Breast epithelium (tissue), 4 donors: ENCODE data around the gene PTAR1. TPM values are rescaled to one million over a fixed set of nuclear protein-coding genes. Genes with fewer than 3 reads are reported as not detected.
"Not testable (repeated sequence)": the region's sequence is repeated elsewhere in the genome, so short reads cannot be mapped to it uniquely, and the experiment has no call there.

Experiments
- DNase-seq, 2 donors: peaks; one replicate each; pipeline ENCODE4 v3.0.0-alpha.2; 2019; ENCODE audit warnings: low spot score in 2 of 2
- H3K27ac ChIP-seq, 2 donors: fragments of 200-600 bp; sonication (generic) in 1 of 2; one replicate each; pipeline ENCODE4 v1.5.1; 2016 to 2019; ENCODE audit warnings: mild to moderate bottlenecking in 1 of 2
- H3K27me3 ChIP-seq, 2 donors: fragments of 200-600 bp; sonication (generic) in 1 of 2; one replicate each; pipeline versions ENCODE4 v1.5.1 to v1.6.0; 2017 to 2019; ENCODE audit warnings: control low read depth in 1 of 2, mild to moderate bottlenecking in 1 of 2
- H3K36me3 ChIP-seq: fragments of 200-600 bp; one replicate; pipeline ENCODE4 v1.5.1; 2019
- H3K4me1 ChIP-seq, 2 donors: fragments of 200-600 bp; sonication (generic); one replicate each; pipeline ENCODE4 v1.5.1; 2016 to 2019; ENCODE audit warnings: control low read depth in 1 of 2
- H3K4me3 ChIP-seq, 3 donors: fragments of 200-600 bp; sonication (generic); 1 replicate in 2 of 3; 2 replicates in 1 of 3; pipeline ENCODE4 v1.5.1; 2016 to 2019; ENCODE audit warnings: mild to moderate bottlenecking in 3 of 3, moderate library complexity in 2 of 3
- H3K9me3 ChIP-seq, 2 donors: fragments of 200-600 bp; sonication (generic) in 1 of 2; one replicate each; pipeline ENCODE4 v1.5.1; 2016 to 2019; ENCODE audit warnings: control low read depth in 1 of 2
- POLR2A ChIP-seq: fragments of 450-650 bp; IDR thresholded peaks from one replicate; pipeline ENCODE4 v1.6.1; 2016; ENCODE audit warnings: antibody characterized with exemption, mild to moderate bottlenecking, moderate library complexity
- POLR2AphosphoS5 ChIP-seq, 3 donors: sonication (generic); formaldehyde crosslinking; IDR thresholded peaks; one replicate each; pipeline ENCODE4 v1.6.1; 2017; ENCODE audit warnings: antibody characterized with exemption in 3 of 3
- intact Hi-C: fragments of 100-400 bp; cut with DNase I; formaldehyde crosslinking; loops from one replicate; pipeline ENCODE4 v1.15.1; 2023; ENCODE audit warnings: low total_unique reads
- total RNA-seq, 3 donors: library from RNA; depleted of rRNA; stranded (reverse); fragments of >200 nt; gene quantifications; one replicate each; pipeline ENCODE4 v1.1.0, GENCODE V29; 2016
- TF ChIP-seq, protein P1 (sequence below), 3 donors: fragments of 450-650 bp; IDR thresholded peaks; one replicate each; pipeline ENCODE4 v1.5.1; 2016 to 2017; ENCODE audit warnings: antibody characterized with exemption in 3 of 3, mild to moderate bottlenecking in 3 of 3, moderate library complexity in 3 of 3

Gene PTAR1
- total RNA-seq, 3 donors from 2014 or later: 80.3 to 114 (median 82.9) TPM

DNA sequence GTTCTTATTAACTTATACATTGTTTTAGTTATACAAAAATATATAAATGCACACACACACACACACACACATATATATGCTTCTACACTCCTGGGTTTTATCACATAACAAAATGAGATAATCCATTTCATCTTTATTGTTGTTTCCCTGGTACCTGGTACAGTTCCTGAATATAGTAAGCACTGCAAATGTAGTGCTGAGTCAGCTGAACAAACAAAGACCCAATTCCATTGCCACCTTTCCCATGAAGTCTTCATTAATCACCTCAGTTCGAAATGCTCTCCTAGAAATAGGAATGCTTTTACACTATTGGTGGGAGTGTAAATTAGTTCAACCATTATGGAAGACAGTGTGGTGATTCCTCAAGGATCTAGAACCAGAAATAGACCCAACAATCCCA, 13.4 kb upstream of the PTAR1 start:
- no peaks in the 10 kb centered on the region for H3K36me3 ChIP-seq
- no peaks in the 10 kb centered on the region for H3K4me1 ChIP-seq
- no peak overlapping the region for H3K4me3 ChIP-seq
- DNase-seq: no peak
- no peaks in the 10 kb centered on the region for H3K9me3 ChIP-seq
- TF ChIP-seq POLR2AphosphoS5 (IDR thresholded peaks at IDR 0.05) (no peak), POLR2A (no peak)
- TF ChIP-seq, protein P1, sequence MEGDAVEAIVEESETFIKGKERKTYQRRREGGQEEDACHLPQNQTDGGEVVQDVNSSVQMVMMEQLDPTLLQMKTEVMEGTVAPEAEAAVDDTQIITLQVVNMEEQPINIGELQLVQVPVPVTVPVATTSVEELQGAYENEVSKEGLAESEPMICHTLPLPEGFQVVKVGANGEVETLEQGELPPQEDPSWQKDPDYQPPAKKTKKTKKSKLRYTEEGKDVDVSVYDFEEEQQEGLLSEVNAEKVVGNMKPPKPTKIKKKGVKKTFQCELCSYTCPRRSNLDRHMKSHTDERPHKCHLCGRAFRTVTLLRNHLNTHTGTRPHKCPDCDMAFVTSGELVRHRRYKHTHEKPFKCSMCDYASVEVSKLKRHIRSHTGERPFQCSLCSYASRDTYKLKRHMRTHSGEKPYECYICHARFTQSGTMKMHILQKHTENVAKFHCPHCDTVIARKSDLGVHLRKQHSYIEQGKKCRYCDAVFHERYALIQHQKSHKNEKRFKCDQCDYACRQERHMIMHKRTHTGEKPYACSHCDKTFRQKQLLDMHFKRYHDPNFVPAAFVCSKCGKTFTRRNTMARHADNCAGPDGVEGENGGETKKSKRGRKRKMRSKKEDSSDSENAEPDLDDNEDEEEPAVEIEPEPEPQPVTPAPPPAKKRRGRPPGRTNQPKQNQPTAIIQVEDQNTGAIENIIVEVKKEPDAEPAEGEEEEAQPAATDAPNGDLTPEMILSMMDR (IDR thresholded peaks at IDR 0.05): no peak
- intact Hi-C loops: loop anchor here (1.0 kb wide), 1 partner anchor 9 kb away; no protein-coding TSS in a partner anchor
- no peak overlapping the region for H3K27ac ChIP-seq
- no peaks in the 10 kb centered on the region for H3K27me3 ChIP-seq

GRCh38 chr9:69771775-69772418, 12.1 kb upstream of the PTAR1 start:
- H3K4me1 ChIP-seq: no peaks in the 10 kb centered on the region
- H3K27me3 ChIP-seq: no peaks in the 10 kb centered on the region
- TF ChIP-seq, protein P1 (IDR thresholded peaks at IDR 0.05): no peak
- TF ChIP-seq POLR2A: no peak
- no peak for TF ChIP-seq POLR2AphosphoS5 (IDR thresholded peaks at IDR 0.05)
- H3K4me3 ChIP-seq: no peak overlapping the region
- H3K36me3 ChIP-seq: no peaks in the 10 kb centered on the region
- H3K27ac ChIP-seq: no peak overlapping the region
- intact Hi-C loops: no loop called here
- H3K9me3 ChIP-seq: no peaks in the 10 kb centered on the region
- no peak for DNase-seq

DNA sequence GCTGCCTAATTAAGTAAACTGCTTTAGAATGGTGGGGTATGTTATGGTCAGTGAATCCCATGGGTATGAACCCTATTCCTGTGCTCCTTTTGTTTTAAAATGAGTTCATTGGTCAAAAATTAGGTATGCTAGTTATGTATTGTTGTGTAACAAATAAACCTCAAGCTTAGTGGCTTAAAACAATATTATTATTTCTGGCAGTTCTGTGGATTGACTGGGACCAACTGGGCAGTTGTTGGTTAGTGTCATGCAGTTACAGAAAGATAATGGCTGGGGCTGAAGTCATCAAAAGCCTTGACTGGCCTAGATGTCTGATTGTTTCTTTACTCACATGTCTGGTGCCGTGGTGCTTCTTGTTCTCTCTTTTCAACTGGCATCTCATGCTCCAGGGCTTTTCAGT, 8.9 kb upstream of the PTAR1 start:
- no peaks in the 10 kb centered on the region for H3K36me3 ChIP-seq
- no peaks in the 10 kb centered on the region for H3K27me3 ChIP-seq
- intact Hi-C loops: no loop called here
- TF ChIP-seq, protein P1 (IDR thresholded peaks at IDR 0.05): no peak
- TF ChIP-seq POLR2A (no peak), POLR2AphosphoS5 (IDR thresholded peaks at IDR 0.05) (no peak)
- no peaks in the 10 kb centered on the region for H3K4me1 ChIP-seq
- H3K9me3 ChIP-seq: no peaks in the 10 kb centered on the region
- DNase-seq: no peak
- H3K4me3 ChIP-seq: no peak overlapping the region
- no peak overlapping the region for H3K27ac ChIP-seq

- intact Hi-C loops: no loop called here
- Histone ChIP-seq H3K4me3 (no peak overlapping the region), H3K27me3 (no peaks in the 10 kb centered on the region), H3K4me1 (no peaks in the 10 kb centered on the region), H3K27ac (no peak overlapping the region), H3K9me3 (no peaks in the 10 kb centered on the region), H3K36me3 (no peaks in the 10 kb centered on the region)
- no peak for DNase-seq
- TF ChIP-seq, protein P1 (IDR thresholded peaks at IDR 0.05): no peak
- TF ChIP-seq POLR2AphosphoS5 (IDR thresholded peaks at IDR 0.05): no peak
- TF ChIP-seq POLR2A: no peak
Measured at GRCh38 chr9:69768101-69768500, 8.3 kb upstream of the PTAR1 start.

GRCh38 chr9:69763862-69764261, 4.1 kb upstream of the PTAR1 start:
- intact Hi-C loops, H3K27me3 ChIP-seq: not testable (repeated sequence)

More at GRCh38 chr9:69763862-69764261, 4.1 kb upstream of the PTAR1 start:
- H3K36me3 ChIP-seq, H3K4me3 ChIP-seq, H3K4me1 ChIP-seq, H3K9me3 ChIP-seq, DNase-seq, H3K27ac ChIP-seq: not testable (repeated sequence)
